HepG2 (cell line): ENCODE measurements around the gene ANKRD22. TPM values are rescaled to one million over a fixed set of nuclear protein-coding genes. Genes with fewer than 3 reads are reported as not detected.

Source experiments
- ATAC-seq: fragments of 200-7000 bp; cut with Tn5 transposase; 3 replicates; pipeline ENCODE4 v1.9.1; 2020; ENCODE audit warnings: mild to moderate bottlenecking, moderate library complexity
- BruUV-seq: library from RNA; stranded (reverse); fragments of 400-500 nt; replicated peaks from 2 replicates; lab custom pipeline; 2021; lab: Mats Ljungman, UMichigan
- CTCF ChIA-PET: fragments of 300-600 bp; formaldehyde crosslinking; extraction: SDS; loops from one replicate; lab custom pipeline; 2021; ENCODE audit warnings: low total read pairs, inconsistent platforms, low intra/inter-chr PET ratio; lab: Yijun Ruan, JAX
- POLR2A ChIA-PET: fragments of 350-600 bp; sonication (Branson Sonifier 250); formaldehyde crosslinking; loops from one replicate; lab custom pipeline; 2020; ENCODE audit warnings: antibody characterized with exemption, inconsistent platforms; lab: Yijun Ruan, JAX
- DNase-seq: peaks from one replicate; pipeline ENCODE4 v3.0.0-alpha.2; 2015; ENCODE audit warnings: low spot score
- FAIRE-seq: peaks from 3 replicates; lab custom pipeline; 2011; peaks lifted over from hg19 to GRCh38; lab: Jason Lieb, UNC
- H2AFZ ChIP-seq: one replicate; pipeline ENCODE4 v1.6.1; 2011; ENCODE audit warnings: low read length, inconsistent platforms
- H3K27ac ChIP-seq: fragments of 300-600 bp; 3 replicates; pipeline ENCODE4 v1.8.0; 2011; ENCODE audit warnings: mixed run types, mild to moderate bottlenecking, mixed read lengths, low read length, inconsistent platforms; ENCODE audit not compliant: insufficient read depth; ENCODE audit errors: extremely low read length
- H3K27me3 ChIP-seq, 2 experiments: fragments of 200-600 bp in 1 of 2; 2 replicates in 1 of 2; 3 replicates in 1 of 2; pipeline versions ENCODE4 v1.6.0 to v1.8.0; 2011; ENCODE audit warnings: low read length in 2 of 2, mild to moderate bottlenecking in 2 of 2, moderate library complexity in 2 of 2, inconsistent platforms in 1 of 2; ENCODE audit not compliant: insufficient read depth in 2 of 2, control insufficient read depth in 1 of 2
- H3K36me3 ChIP-seq, 2 experiments: fragments of 200-600 bp in 1 of 2; replicated peaks in 1 of 2; 2 replicates in 1 of 2; 3 replicates in 1 of 2; pipeline versions ENCODE4 v1.5.1 to v1.8.0; 2011; ENCODE audit warnings: low read length in 2 of 2, inconsistent platforms in 1 of 2; ENCODE audit not compliant: insufficient read depth in 2 of 2, control insufficient read depth in 1 of 2
- H3K4me1 ChIP-seq: 2 replicates; pipeline ENCODE4 v1.5.1; 2012; ENCODE audit warnings: low read length, inconsistent platforms; ENCODE audit not compliant: insufficient read depth
- H3K4me2 ChIP-seq: 2 replicates; pipeline ENCODE4 v1.6.0; 2011; ENCODE audit warnings: low read depth, low read length, inconsistent platforms
- H3K4me3 ChIP-seq, 3 experiments: fragments of 200-600 bp in 1 of 3; sonication (generic), shearing (Covaris generic) in 1 of 3; replicated peaks in 1 of 3; 2 replicates each; pipeline ENCODE4 v1.5.1; 2011 to 2016; ENCODE audit warnings: low read length in 3 of 3, inconsistent platforms in 2 of 3, low read depth in 2 of 3, mild to moderate bottlenecking in 2 of 3, control low read depth in 1 of 3, mixed read lengths in 1 of 3; ENCODE audit not compliant: insufficient read depth in 1 of 3
- H3K79me2 ChIP-seq: one replicate; pipeline ENCODE4 v1.6.1; 2011; ENCODE audit warnings: low read length, inconsistent platforms; ENCODE audit not compliant: insufficient read depth
- H3K9ac ChIP-seq: 2 replicates; pipeline ENCODE4 v1.6.0; 2011; ENCODE audit warnings: mild to moderate bottlenecking, low read depth, low read length, inconsistent platforms; ENCODE audit not compliant: insufficient read depth
- H3K9me3 ChIP-seq: 2 replicates; pipeline ENCODE4 v1.5.1; 2012; ENCODE audit warnings: mild to moderate bottlenecking, low read length
- H4K20me1 ChIP-seq: 2 replicates; pipeline ENCODE4 v1.6.0; 2011; ENCODE audit warnings: inconsistent platforms, mild to moderate bottlenecking, low read length, moderate library complexity; ENCODE audit not compliant: insufficient read depth
- TRIM24 ChIP-seq: sonication (generic); formaldehyde crosslinking; IDR thresholded peaks from 2 replicates; pipeline ENCODE4 v1.8.0; 2022; ENCODE audit warnings: mild to moderate bottlenecking, missing genetic modification reagents
- ZFP36L2 ChIP-seq: sonication (generic); formaldehyde crosslinking; IDR thresholded peaks from 2 replicates; pipeline ENCODE4 v1.4.0; 2020; ENCODE audit warnings: missing genetic modification reagents
- ZNF616 ChIP-seq: sonication (generic); formaldehyde crosslinking; IDR thresholded peaks from 2 replicates; pipeline ENCODE4 v1.5.0; 2020; ENCODE audit warnings: low read depth, mild to moderate bottlenecking, missing genetic modification reagents
- in situ Hi-C: cut with HindIII; loops from 2 replicates; pipeline ENCODE4 v1.10.0; 2017; ENCODE audit warnings: low pct_unique_long_range_greater_than_20kb; ENCODE audit not compliant: extremely low pct_ligation_motif_present
- intact Hi-C: fragments of 100-400 bp; cut with micrococcal nuclease; formaldehyde crosslinking; loops from one replicate; pipeline ENCODE4 v1.10.0; 2022; ENCODE audit not compliant: unreplicated experiment
- polyA plus RNA-seq, 8 experiments: library from polyadenylated mRNA; depleted of rRNA in 3 of 8; stranded (reverse) in 7 of 8; unstranded in 1 of 8; fragments of >200 nt; fragmentation: Illumina TruSeq in 4 of 8; extraction: Trizol in 4 of 8; gene quantifications; 2 replicates each; pipeline versions ENCODE4 v1.2.1 to v1.2.3, GENCODE V29; 2011 to 2016; ENCODE audit warnings: low read depth in 4 of 8, missing spikeins in 1 of 8, mixed read lengths in 1 of 8; ENCODE audit not compliant: insufficient read depth in 1 of 8
- total RNA-seq, 5 experiments: library from RNA; depleted of rRNA; stranded (reverse); fragments of >200 nt; fragmentation: Illumina TruSeq; extraction: Trizol; gene quantifications; 2 replicates each; pipeline ENCODE4 v1.2.3, GENCODE V29; 2016; ENCODE audit warnings: low read depth in 1 of 5
- TF ChIP-seq, protein P1 (sequence below): sonication (generic); formaldehyde crosslinking; IDR thresholded peaks from 2 replicates; pipeline ENCODE4 v1.5.0; 2020; ENCODE audit warnings: missing genetic modification reagents, mild to moderate bottlenecking, borderline replicate concordance
- TF ChIP-seq, protein P2 (sequence below): sonication (generic); formaldehyde crosslinking; IDR thresholded peaks from 2 replicates; pipeline ENCODE4 v1.5.0; 2020; ENCODE audit warnings: mild to moderate bottlenecking, missing genetic modification reagents

Gene ANKRD22
- total and polyA plus RNA-seq, 2 of the 13 experiments (the other 11 are each of a cell fraction or from before 2014, with no cell fraction given): not detected

DNA sequence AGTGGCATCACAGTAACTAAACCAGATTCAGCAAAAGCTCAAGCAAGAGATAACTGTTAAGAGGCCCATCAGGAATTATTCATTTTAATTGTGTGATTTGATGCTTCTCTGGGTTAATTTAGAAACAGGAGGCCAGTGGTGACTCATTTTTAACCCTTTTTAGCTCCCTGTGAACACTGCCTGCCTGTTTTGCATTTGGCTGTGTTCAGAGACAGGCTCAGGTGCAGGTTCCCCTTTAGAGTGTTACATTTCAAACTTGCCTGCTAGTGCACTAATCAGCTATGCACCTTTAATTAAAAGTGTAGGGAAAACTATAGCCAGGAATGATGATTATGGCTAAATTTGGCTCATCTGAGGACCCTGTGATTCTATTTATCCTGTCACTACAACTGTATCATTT is 34.9 kb upstream of the ANKRD22 start:
- CTCF ChIA-PET: no interaction called here
- Histone ChIP-seq H3K36me3 (no peaks in the 10 kb centered on the region), H4K20me1 (no peaks in the 10 kb centered on the region), H3K4me3 (no peak overlapping the region), H2AFZ (no peak overlapping the region), H3K27ac (no peak overlapping the region), H3K4me2 (no peak overlapping the region), H3K79me2 (no peaks in the 10 kb centered on the region)
- in situ Hi-C loops: no loop called here
- ATAC-seq: no peak
- POLR2A ChIA-PET: no interaction called here
- BruUV-seq: no TSS peak
- TF ChIP-seq ZFP36L2 (CRISPR knock-in tag): no peak
- TF ChIP-seq, protein P1, sequence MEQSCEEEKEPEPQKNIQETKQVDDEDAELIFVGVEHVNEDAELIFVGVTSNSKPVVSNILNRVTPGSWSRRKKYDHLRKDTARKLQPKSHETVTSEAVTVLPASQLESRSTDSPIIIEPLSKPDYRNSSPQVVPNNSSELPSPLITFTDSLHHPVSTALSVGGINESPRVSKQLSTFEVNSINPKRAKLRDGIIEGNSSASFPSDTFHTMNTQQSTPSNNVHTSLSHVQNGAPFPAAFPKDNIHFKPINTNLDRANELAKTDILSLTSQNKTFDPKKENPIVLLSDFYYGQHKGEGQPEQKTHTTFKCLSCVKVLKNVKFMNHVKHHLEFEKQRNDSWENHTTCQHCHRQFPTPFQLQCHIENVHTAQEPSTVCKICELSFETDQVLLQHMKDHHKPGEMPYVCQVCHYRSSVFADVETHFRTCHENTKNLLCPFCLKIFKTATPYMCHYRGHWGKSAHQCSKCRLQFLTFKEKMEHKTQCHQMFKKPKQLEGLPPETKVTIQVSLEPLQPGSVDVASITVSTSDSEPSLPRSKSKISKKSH (CRISPR knock-in tag): no peak
- TF ChIP-seq TRIM24 (CRISPR knock-in tag): no peak
- no peak for TF ChIP-seq ZNF616
- TF ChIP-seq, protein P2, sequence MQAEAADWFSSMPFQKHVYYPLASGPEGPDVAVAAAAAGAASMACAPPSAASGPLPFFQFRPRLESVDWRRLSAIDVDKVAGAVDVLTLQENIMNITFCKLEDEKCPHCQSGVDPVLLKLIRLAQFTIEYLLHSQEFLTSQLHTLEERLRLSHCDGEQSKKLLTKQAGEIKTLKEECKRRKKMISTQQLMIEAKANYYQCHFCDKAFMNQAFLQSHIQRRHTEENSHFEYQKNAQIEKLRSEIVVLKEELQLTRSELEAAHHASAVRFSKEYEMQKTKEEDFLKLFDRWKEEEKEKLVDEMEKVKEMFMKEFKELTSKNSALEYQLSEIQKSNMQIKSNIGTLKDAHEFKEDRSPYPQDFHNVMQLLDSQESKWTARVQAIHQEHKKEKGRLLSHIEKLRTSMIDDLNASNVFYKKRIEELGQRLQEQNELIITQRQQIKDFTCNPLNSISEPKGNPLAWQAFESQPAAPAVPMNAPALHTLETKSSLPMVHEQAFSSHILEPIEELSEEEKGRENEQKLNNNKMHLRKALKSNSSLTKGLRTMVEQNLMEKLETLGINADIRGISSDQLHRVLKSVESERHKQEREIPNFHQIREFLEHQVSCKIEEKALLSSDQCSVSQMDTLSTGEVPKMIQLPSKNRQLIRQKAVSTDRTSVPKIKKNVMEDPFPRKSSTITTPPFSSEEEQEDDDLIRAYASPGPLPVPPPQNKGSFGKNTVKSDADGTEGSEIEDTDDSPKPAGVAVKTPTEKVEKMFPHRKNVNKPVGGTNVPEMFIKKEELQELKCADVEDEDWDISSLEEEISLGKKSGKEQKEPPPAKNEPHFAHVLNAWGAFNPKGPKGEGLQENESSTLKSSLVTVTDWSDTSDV (CRISPR knock-in tag): no peak
- TF ChIP-seq, all 625 proteins: peak for 0
- H3K27me3 ChIP-seq: no peaks in the 10 kb centered on the region
- intact Hi-C loops: no loop called here
- no peaks in the 10 kb centered on the region for H3K9me3 ChIP-seq
- peaks cover 5% of the 10 kb centered on the region; the same call in 1 of the 2 replicates for H3K4me1 ChIP-seq
- H3K9ac ChIP-seq: no peak overlapping the region
- DNase-seq: no peak
- FAIRE-seq: no peak
